ENCODE measurements around the gene IRAK3.

GRCh38 chr12:66140731-66141130 lies 48.3 kb upstream of the IRAK3 start:
- TF ChIP-seq CTCF (IDR thresholded peaks at IDR 0.05) (no peak), EP300 (IDR thresholded peaks at IDR 0.05) (no peak), POLR2A (IDR thresholded peaks at IDR 0.05) (no peak)
